Endodermal cell (in vitro differentiated cells): ENCODE results near the gene DUXB. TPM values are rescaled to one million over a fixed set of nuclear protein-coding genes. Genes with fewer than 3 reads are reported as not detected.

Source experiments
- DNase-seq: peaks from one replicate; pipeline ENCODE4 v3.0.0-alpha.2; 2017
- H3K27ac ChIP-seq: 2 replicates; pipeline ENCODE4 v1.5.1; 2013; ENCODE audit warnings: mild to moderate bottlenecking, low read depth, low read length, moderate library complexity
- H3K27me3 ChIP-seq: 2 replicates; pipeline ENCODE4 v1.6.1; 2013; ENCODE audit warnings: mild to moderate bottlenecking, low read length, moderate library complexity; ENCODE audit not compliant: insufficient read depth, control insufficient read depth, poor library complexity, severe bottlenecking
- H3K36me3 ChIP-seq: 2 replicates; pipeline ENCODE4 v1.7.0; 2013; ENCODE audit warnings: mild to moderate bottlenecking, low read length, moderate library complexity; ENCODE audit not compliant: control insufficient read depth, insufficient read depth
- H3K4me1 ChIP-seq: one replicate; pipeline ENCODE4 v1.7.0; 2013; ENCODE audit warnings: low read length; ENCODE audit not compliant: control insufficient read depth, insufficient read depth
- H3K4me3 ChIP-seq: 2 replicates; pipeline ENCODE4 v1.5.1; 2013; ENCODE audit warnings: mild to moderate bottlenecking, low read length, moderate library complexity
- H3K9ac ChIP-seq: 2 replicates; pipeline ENCODE4 v1.6.1; 2013; ENCODE audit warnings: mild to moderate bottlenecking, low read length, moderate library complexity; ENCODE audit not compliant: poor library complexity, severe bottlenecking; ENCODE audit errors: extremely low read depth
- H3K9me3 ChIP-seq: 2 replicates; pipeline ENCODE4 v1.6.1; 2013; ENCODE audit warnings: mild to moderate bottlenecking, low read length, moderate library complexity; ENCODE audit not compliant: control insufficient read depth
- H3K27ac Mint-ChIP-seq: 2 replicates; pipeline ENCODE4 v1.8.0; 2020; ENCODE audit warnings: mixed read lengths
- H3K27me3 Mint-ChIP-seq: 2 replicates; pipeline ENCODE4 v1.8.0; 2021; ENCODE audit warnings: mild to moderate bottlenecking, mixed read lengths; ENCODE audit not compliant: insufficient read depth
- H3K36me3 Mint-ChIP-seq: 2 replicates; pipeline ENCODE4 v1.8.0; 2020; ENCODE audit warnings: low read depth, mixed read lengths
- H3K4me1 Mint-ChIP-seq: 2 replicates; pipeline ENCODE4 v1.8.0; 2020; ENCODE audit warnings: mixed read lengths
- H3K4me3 Mint-ChIP-seq: 2 replicates; pipeline ENCODE4 v1.8.0; 2020; ENCODE audit warnings: mild to moderate bottlenecking, moderate library complexity, mixed read lengths
- H3K9me3 Mint-ChIP-seq: 2 replicates; pipeline ENCODE4 v1.8.0; 2020; ENCODE audit warnings: mild to moderate bottlenecking, mixed read lengths
- CTCF ChIP-seq: fragments of 200-600 bp; sonication (generic); conservative IDR thresholded peaks from 2 replicates; pipeline ENCODE4 v1.5.0; 2021; ENCODE audit warnings: antibody characterized with exemption, mild to moderate bottlenecking
- WGBS, 2 experiments: methylation state at CpG; one replicate each; pipeline versions ENCODE4 v1.1.5 to v1.1.7; 2013; ENCODE audit warnings: missing lambda C conversion rate in 2 of 2, mixed read lengths in 1 of 2; ENCODE audit not compliant: insufficient coverage in 1 of 2, insufficient read length in 1 of 2; 5-methylcytosine and 5-hydroxymethylcytosine counted together
- total RNA-seq, 2 donors: library from RNA; stranded (reverse); fragmentation: NEBNext Ultra II Directional in 1 of 2; extraction: Animal tissue kit (Norgen Biotek cat#: 25700) in 1 of 2; gene quantifications; 2 replicates in 1 of 2; 3 replicates in 1 of 2; pipeline ENCODE4 v1.2.1, GENCODE V29; 2021

Gene DUXB
- total RNA-seq, 2 donors from 2014 or later = not detected

DNA sequence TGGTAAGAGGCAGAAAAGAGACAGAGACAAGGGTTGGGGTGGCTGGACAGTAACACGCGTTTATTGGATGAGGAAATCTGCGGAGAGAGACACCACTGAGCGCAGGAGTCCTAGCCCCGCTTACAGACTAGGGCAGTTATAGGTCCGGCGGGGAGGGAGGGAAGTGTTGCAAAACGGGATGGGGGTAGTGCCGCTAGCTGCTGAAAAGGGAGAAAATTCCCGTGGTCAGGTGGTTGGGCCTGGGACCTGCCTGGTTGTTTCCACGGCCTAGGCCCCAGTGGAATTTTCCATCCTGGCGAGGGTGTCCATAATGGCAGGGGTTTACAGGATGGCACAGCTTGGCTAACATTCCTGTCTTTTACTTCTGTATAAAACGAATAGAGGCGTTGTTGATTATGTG is 19.0 kb downstream of the DUXB start:
- H3K4me1 ChIP-seq = no peaks in the 10 kb centered on the region
- no peaks in the 10 kb centered on the region for H3K27me3 ChIP-seq
- Mint-ChIP-seq H3K9me3 (peaks cover 51% of the 10 kb centered on the region), H3K4me3 (no peak overlapping the region), H3K27me3 (no peaks in the 10 kb centered on the region), H3K36me3 (peaks cover 5% of the 10 kb centered on the region), H3K4me1 (peaks cover 3% of the 10 kb centered on the region), H3K27ac (no peak overlapping the region)
- no peak overlapping the region for H3K4me3 ChIP-seq
- WGBS, 2 experiments = 90 to 91% methylated on average over 14 of the region's 14 CpGs
- H3K27ac ChIP-seq = no peak overlapping the region
- no peak for DNase-seq
- TF ChIP-seq CTCF = no peak
- H3K36me3 ChIP-seq = no peaks in the 10 kb centered on the region
- no peak overlapping the region for H3K9ac ChIP-seq
- peaks cover 51% of the 10 kb centered on the region for H3K9me3 ChIP-seq

- Mint-ChIP-seq H3K9me3 (peaks cover 32% of the 10 kb centered on the region), H3K27me3 (no peaks in the 10 kb centered on the region), H3K4me3 (no peak overlapping the region), H3K4me1 (peaks cover 3% of the 10 kb centered on the region), H3K27ac (no peak overlapping the region), H3K36me3 (peaks cover 5% of the 10 kb centered on the region)
- H3K27me3 ChIP-seq = no peaks in the 10 kb centered on the region
- no peak overlapping the region for H3K4me3 ChIP-seq
- WGBS, 2 experiments = 91 to 92% methylated on average over 5 of the region's 5 CpGs
- H3K4me1 ChIP-seq = no peaks in the 10 kb centered on the region
- no peaks in the 10 kb centered on the region for H3K36me3 ChIP-seq
- no peak overlapping the region for H3K27ac ChIP-seq
- no peak for TF ChIP-seq CTCF
- peaks cover 25% of the 10 kb centered on the region for H3K9me3 ChIP-seq
- DNase-seq = no peak
- H3K9ac ChIP-seq = no peak overlapping the region
Observed at GRCh38 chr16:75679366-75679765, 21.9 kb downstream of the DUXB start.

- H3K4me3 ChIP-seq = no peak within 1 kb of the TSS
- no peaks in the 10 kb centered on the region for H3K36me3 Mint-ChIP-seq
Observed at GRCh38 chr16:75676909-75677308, 24.4 kb downstream of the DUXB start, which contains the start of gene CPHXL2. Gene CPHXL2, minus strand, starts transcription at chr16:75677009. Its CDS starts 10 bp downstream, at chr16:75676999.

More at GRCh38 chr16:75676909-75677308, 24.4 kb downstream of the DUXB start, which contains the start of gene CPHXL2:
- H3K27ac ChIP-seq = no peak within 1 kb of the TSS
- H3K4me3 Mint-ChIP-seq = no peak within 1 kb of the TSS
- no peaks in the 10 kb centered on the region for H3K27me3 Mint-ChIP-seq
- H3K4me1 Mint-ChIP-seq = peaks cover 3% of the 10 kb centered on the region
- H3K9ac ChIP-seq = no peak within 1 kb of the TSS
- WGBS, 2 experiments = 96 to 100% methylated on average over 2 to 4 of the region's 4 CpGs
- H3K4me1 ChIP-seq = no peaks in the 10 kb centered on the region
- TF ChIP-seq CTCF = no peak
- H3K9me3 ChIP-seq = peaks cover under 1% of the 10 kb centered on the region
- no peak for DNase-seq
- H3K9me3 Mint-ChIP-seq = peaks cover 7% of the 10 kb centered on the region
- H3K27me3 ChIP-seq = no peaks in the 10 kb centered on the region
- no peak within 1 kb of the TSS for H3K27ac Mint-ChIP-seq
- H3K36me3 ChIP-seq = no peaks in the 10 kb centered on the region
